Tibial artery (tissue), 4 donors: ENCODE results near the gene ACTN4.

Experiments
- DNase-seq, 2 donors: peaks; one replicate each; pipeline ENCODE4 v3.0.0-alpha.2; 2019
- H3K27ac ChIP-seq, 2 donors: fragments of 200-600 bp; sonication (generic) in 1 of 2; 1 replicate in 1 of 2; 2 replicates in 1 of 2; pipeline ENCODE4 v1.5.1; 2018 to 2019; ENCODE audit warnings: mild to moderate bottlenecking in 1 of 2
- H3K27me3 ChIP-seq, 2 donors: fragments of 200-600 bp; sonication (generic) in 1 of 2; one replicate each; pipeline versions ENCODE4 v1.5.1 to v1.6.0; 2016 to 2019
- H3K36me3 ChIP-seq, 3 donors: fragments of 200-600 bp; sonication (generic) in 2 of 3; one replicate each; pipeline ENCODE4 v1.5.1; 2016 to 2019; ENCODE audit warnings: mild to moderate bottlenecking in 2 of 3
- H3K4me1 ChIP-seq, 4 donors: fragments of 200-600 bp; sonication (generic) in 2 of 4; 1 replicate in 3 of 4; 2 replicates in 1 of 4; pipeline ENCODE4 v1.5.1; 2016 to 2019
- H3K4me3 ChIP-seq, 2 donors: fragments of 200-600 bp; sonication (generic) in 1 of 2; 1 replicate in 1 of 2; 2 replicates in 1 of 2; pipeline ENCODE4 v1.5.1; 2018 to 2019; ENCODE audit warnings: mild to moderate bottlenecking in 2 of 2
- H3K9me3 ChIP-seq, 3 donors: fragments of 200-600 bp; sonication (generic) in 1 of 3; one replicate each; pipeline ENCODE4 v1.5.1; 2016 to 2019
- intact Hi-C: fragments of 100-400 bp; cut with DNase I; formaldehyde crosslinking; loops from one replicate; pipeline ENCODE4 v1.15.0; 2023; ENCODE audit warnings: low total_unique reads
- TF ChIP-seq, protein P1 (sequence below), 2 experiments: fragments of 200-600 bp in 1 of 2; fragments of 450-650 bp in 1 of 2; IDR thresholded peaks; one replicate each; pipeline ENCODE4 v1.5.1; 2017 to 2019; ENCODE audit warnings: antibody characterized with exemption in 2 of 2, mild to moderate bottlenecking in 1 of 2, moderate library complexity in 1 of 2

Gene ACTN4

DNA sequence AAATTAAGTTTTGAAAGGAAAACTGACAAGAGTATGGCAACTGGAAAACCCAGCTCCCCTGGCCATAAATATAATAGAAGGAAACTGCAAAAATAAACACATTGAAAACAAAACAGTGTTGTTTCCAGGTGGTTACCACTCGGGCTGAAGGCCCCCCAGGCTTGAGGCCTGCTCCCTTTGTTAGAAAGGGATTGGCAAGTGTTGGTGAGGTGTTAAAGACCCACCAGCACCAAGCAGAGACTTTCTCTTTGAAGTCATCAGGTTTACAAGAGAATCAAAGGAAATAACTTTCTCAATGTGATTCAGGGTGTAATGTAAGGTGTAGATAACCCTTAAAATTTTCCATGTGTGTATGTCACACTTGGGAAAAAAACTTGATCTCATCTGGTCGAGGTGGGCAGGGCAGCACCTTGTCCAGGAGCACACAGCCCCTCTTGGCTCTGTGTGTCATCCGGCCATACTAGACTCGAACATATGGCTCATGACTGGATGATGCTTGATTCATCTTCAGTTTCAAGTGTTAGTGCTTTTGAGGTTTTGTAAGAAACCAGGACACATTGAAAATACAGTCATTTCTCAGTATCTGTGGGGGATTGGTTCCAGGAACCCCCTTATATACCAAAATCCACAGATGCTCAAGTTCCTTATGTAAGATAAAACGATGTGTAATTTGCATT, 7.8 kb downstream of the ACTN4 start:
- no peaks in the 10 kb centered on the region for H3K9me3 ChIP-seq
- peaks cover 0 to 2% (median 0%) of the 10 kb centered on the region in 3 donors for H3K36me3 ChIP-seq
- TF ChIP-seq, protein P1, sequence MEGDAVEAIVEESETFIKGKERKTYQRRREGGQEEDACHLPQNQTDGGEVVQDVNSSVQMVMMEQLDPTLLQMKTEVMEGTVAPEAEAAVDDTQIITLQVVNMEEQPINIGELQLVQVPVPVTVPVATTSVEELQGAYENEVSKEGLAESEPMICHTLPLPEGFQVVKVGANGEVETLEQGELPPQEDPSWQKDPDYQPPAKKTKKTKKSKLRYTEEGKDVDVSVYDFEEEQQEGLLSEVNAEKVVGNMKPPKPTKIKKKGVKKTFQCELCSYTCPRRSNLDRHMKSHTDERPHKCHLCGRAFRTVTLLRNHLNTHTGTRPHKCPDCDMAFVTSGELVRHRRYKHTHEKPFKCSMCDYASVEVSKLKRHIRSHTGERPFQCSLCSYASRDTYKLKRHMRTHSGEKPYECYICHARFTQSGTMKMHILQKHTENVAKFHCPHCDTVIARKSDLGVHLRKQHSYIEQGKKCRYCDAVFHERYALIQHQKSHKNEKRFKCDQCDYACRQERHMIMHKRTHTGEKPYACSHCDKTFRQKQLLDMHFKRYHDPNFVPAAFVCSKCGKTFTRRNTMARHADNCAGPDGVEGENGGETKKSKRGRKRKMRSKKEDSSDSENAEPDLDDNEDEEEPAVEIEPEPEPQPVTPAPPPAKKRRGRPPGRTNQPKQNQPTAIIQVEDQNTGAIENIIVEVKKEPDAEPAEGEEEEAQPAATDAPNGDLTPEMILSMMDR (IDR thresholded peaks at IDR 0.05), result no peak
- H3K27ac ChIP-seq, result peak overlapping the region; percentile 94 to 97
- H3K4me3 ChIP-seq, result peak overlapping the region in 1 of 2 donors; percentile 97
- peaks cover 0 to 100% (median 93%) of the 10 kb centered on the region in 4 donors for H3K4me1 ChIP-seq
- intact Hi-C loops, result loop anchor here (5.0 kb wide), 1 partner anchor 37 kb away; no protein-coding TSS in a partner anchor
- H3K27me3 ChIP-seq, result no peaks in the 10 kb centered on the region
- DNase-seq, result no peak

DNA sequence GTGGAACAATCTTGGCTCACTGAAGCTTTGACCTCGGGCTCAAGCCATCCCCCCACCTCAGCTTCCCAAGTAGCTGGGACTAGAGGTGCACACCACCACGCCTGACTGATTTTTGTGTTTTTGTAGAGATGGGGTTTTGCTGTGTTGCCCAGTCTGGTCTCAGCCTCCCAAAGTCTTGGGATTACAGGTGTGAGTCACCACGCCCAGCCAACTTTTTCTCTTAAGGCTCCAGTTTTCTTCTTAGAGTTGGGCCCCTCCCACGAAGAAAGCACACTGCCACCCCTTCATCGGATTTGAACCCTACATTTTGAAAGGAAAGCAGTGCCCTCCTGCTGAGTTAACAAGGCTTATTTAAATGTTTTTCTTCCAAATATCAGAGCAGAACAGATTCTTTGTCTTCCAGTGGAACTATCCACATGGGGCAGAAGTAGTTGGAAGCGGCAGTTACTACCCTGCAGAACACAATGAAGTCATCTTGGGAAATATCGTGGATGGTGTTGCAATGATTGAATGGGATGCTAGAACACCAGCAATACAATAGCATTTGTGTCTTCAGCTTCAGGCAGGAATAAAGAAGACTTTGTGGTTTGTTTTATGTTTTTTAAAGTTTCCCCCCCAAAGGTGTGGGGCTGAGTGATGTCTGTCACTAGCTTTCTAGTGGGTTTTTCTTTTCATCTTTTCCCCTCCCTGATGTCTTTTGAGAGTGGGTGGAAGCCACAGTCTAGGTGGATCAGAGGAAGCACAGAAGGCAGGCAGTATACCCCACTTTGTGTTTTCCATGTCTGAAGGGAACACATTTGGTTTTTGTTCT, 8.9 kb downstream of the ACTN4 start:
- Histone ChIP-seq H3K36me3 (peaks cover 0 to 6% (median 2%) of the 10 kb centered on the region in 3 donors), H3K4me1 (peaks cover 0 to 100% (median 94%) of the 10 kb centered on the region in 4 donors), H3K4me3 (no peak overlapping the region), H3K27me3 (no peaks in the 10 kb centered on the region), H3K27ac (peak overlapping the region; percentile 94 to 97), H3K9me3 (no peaks in the 10 kb centered on the region)
- DNase-seq, result no peak
- TF ChIP-seq, protein P1 (IDR thresholded peaks at IDR 0.05), result no peak
- intact Hi-C loops, result loop anchor here (5.0 kb wide), 1 partner anchor 36 kb away; no protein-coding TSS in a partner anchor

DNA sequence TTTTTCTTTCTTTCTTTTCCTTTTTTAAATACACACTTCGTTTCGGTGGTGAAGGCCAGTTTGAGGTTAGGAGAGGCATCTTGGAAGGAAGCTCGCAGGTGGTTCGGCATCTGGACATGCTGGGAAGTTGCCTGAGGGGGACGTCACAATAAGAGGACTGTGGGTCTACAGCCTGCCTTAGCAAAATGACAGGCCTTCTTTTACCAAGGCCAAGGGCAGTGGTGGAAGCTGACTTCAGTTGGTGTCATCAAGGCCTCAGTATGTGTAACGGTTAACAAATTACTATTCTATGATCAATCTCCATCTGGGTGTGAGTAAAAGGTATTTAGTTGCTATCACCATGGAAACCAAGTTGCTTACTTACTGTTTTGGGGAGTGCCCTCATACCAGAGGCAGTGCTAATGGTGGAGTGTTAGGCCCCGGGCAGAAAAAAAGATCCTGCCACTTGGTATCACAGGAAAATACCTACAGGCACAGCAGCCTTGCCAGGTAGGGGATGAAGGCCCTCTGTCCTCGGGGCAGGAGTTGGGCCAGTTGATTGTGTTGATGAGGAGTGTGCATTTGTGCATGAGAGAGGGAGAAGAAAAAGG, 10.3 kb downstream of the ACTN4 start:
- H3K27ac ChIP-seq, result peak overlapping the region; percentile 94 to 97

DNA sequence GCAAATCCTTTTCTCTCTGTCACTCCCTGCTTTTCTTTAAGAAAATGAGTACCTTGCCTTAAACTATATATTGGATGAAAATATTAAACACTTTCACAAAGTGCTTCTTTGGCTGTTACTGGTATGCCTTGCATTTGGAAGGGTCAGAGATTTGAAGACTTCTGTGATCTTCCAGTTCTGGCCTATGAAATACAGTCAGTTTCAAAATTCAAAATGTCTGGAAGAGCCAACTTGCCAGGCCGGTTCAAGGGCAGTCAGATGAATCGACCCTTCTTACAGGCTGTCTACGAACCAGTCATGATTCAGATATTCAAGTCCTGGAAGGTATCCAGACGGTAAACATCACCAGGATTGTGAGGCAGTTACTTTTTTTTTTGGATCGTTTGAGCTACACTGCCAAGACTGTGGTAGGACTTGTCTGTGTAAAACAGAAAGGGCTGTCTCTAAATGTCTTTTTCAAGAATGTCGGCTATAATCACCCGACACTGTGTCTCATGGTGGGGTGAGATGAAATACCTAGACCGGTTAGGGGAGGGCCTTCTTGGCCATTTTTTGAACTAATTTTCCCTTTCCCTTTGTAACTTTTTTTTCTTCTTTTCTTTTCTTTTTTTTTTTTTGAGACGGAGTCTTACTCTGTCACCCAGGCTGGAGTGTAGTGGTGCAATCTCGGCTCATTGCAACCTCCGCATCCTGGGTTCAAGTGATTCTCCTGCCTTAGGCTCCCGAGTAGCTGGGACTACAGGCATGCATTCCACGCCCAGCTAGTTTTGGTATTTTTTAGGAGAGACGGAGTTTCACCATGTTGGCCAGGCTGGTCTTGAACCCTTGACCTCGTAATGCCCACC, 11.2 kb downstream of the ACTN4 start:
- intact Hi-C loops, result loop anchor here (5.0 kb wide), 1 partner anchor 34 kb away; no protein-coding TSS in a partner anchor
- Histone ChIP-seq H3K27ac (peak overlapping the region; percentile 94 to 97), H3K4me1 (peaks cover 14 to 100% (median 96%) of the 10 kb centered on the region in 4 donors), H3K27me3 (no peaks in the 10 kb centered on the region), H3K9me3 (no peaks in the 10 kb centered on the region), H3K4me3 (peak overlapping the region; percentile 27 to 32), H3K36me3 (peaks cover 0 to 6% (median 2%) of the 10 kb centered on the region in 3 donors)
- TF ChIP-seq, protein P1 (IDR thresholded peaks at IDR 0.05), result no peak
- peak; percentile 56 to 82 for DNase-seq

More for the DNA sequence above, 10.3 kb downstream of the ACTN4 start:
- Histone ChIP-seq H3K4me1 (peaks cover 4 to 100% (median 94%) of the 10 kb centered on the region in 4 donors), H3K36me3 (peaks cover 0 to 6% (median 2%) of the 10 kb centered on the region in 3 donors), H3K4me3 (peak overlapping the region in 1 of 2 donors; percentile 10), H3K9me3 (no peaks in the 10 kb centered on the region), H3K27me3 (no peaks in the 10 kb centered on the region)
- intact Hi-C loops, result loop anchor here (5.0 kb wide), 1 partner anchor 35 kb away; no protein-coding TSS in a partner anchor
- DNase-seq, result no peak
- TF ChIP-seq, protein P1 (IDR thresholded peaks at IDR 0.05), result no peak

DNA sequence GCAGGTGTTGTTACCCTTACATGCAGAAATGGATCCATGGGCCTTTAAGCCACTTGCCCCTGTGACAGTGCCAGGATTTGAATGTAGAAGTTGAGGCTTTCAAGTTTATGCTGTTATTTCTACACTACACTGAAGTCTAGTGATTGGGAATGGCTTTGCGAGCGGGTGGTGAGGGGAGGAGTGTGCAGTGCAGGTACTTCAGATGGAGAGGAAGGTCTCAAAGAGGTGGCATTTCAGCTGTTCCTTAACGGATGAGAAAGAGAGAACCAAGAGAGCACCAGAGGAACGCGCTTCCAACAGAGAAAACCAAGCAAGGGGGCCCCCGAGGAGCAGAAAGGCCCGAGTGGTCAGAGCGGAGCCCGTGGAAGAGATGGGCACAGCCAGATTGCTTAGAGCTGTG, 13.3 kb downstream of the ACTN4 start:
- Histone ChIP-seq H3K27me3 (no peaks in the 10 kb centered on the region), H3K4me1 (peaks cover 22 to 100% (median 96%) of the 10 kb centered on the region in 4 donors), H3K36me3 (peaks cover 0 to 6% (median 2%) of the 10 kb centered on the region in 3 donors), H3K9me3 (no peaks in the 10 kb centered on the region), H3K4me3 (no peak overlapping the region), H3K27ac (peak overlapping the region; percentile 94 to 97)
- TF ChIP-seq, protein P1 (IDR thresholded peaks at IDR 0.05), result no peak
- intact Hi-C loops, result no loop called here
- DNase-seq, result no peak
